MM.1S (cell line): ENCODE measurements around the gene ALKBH5.
A peak's percentile ranks its signal among the peaks of the same experiment; 100 is the strongest.

ENCODE experiments used
- DNase-seq: peaks from one replicate; pipeline ENCODE4 v3.0.0-alpha.2; 2015
- H2AFZ ChIP-seq: fragments of 300-600 bp; sonication (generic); 2 replicates; pipeline ENCODE4 v1.6.0; 2016; ENCODE audit warnings: antibody characterized with exemption, low read length
- H3F3A ChIP-seq: fragments of 300-600 bp; sonication (generic); 2 replicates; pipeline ENCODE4 v1.6.1; 2016; ENCODE audit warnings: mild to moderate bottlenecking, antibody characterized with exemption, low read length, moderate library complexity, mixed read lengths; ENCODE audit not compliant: insufficient read depth
- H3K27ac ChIP-seq: fragments of 300-600 bp; sonication (generic); 2 replicates; pipeline ENCODE4 v1.5.1; 2016; ENCODE audit warnings: mild to moderate bottlenecking, low read length
- H3K27me3 ChIP-seq: fragments of 300-600 bp; sonication (generic); replicated peaks from 2 replicates; pipeline ENCODE4 v1.6.0; 2016; ENCODE audit warnings: low read length; ENCODE audit not compliant: insufficient read depth
- H3K36me3 ChIP-seq: fragments of 300-600 bp; sonication (generic); replicated peaks from 2 replicates; pipeline ENCODE4 v1.6.1; 2016; ENCODE audit warnings: mild to moderate bottlenecking, low read length, mixed read lengths; ENCODE audit not compliant: insufficient read depth
- H3K4me1 ChIP-seq: fragments of 300-600 bp; sonication (generic); 2 replicates; pipeline ENCODE4 v1.6.1; 2016; ENCODE audit warnings: low read length, mixed read lengths
- H3K4me2 ChIP-seq: fragments of 300-600 bp; sonication (generic); 2 replicates; pipeline ENCODE4 v1.6.0; 2016; ENCODE audit warnings: low read depth, low read length
- H3K4me3 ChIP-seq: fragments of 300-600 bp; sonication (generic); 2 replicates; pipeline ENCODE4 v1.5.1; 2016; ENCODE audit warnings: low read length, mixed read lengths
- H3K79me2 ChIP-seq: fragments of 300-600 bp; sonication (generic); 2 replicates; pipeline ENCODE4 v1.6.1; 2016; ENCODE audit warnings: mixed run types, low read length, mixed read lengths
- H3K9ac ChIP-seq: fragments of 300-600 bp; sonication (generic); 2 replicates; pipeline ENCODE4 v1.6.1; 2016; ENCODE audit warnings: low read length, mixed read lengths
- H3K9me2 ChIP-seq: fragments of 300-600 bp; sonication (generic); replicated peaks from 2 replicates; pipeline ENCODE4 v1.6.1; 2016; ENCODE audit warnings: mild to moderate bottlenecking, low read length, mixed read lengths; ENCODE audit not compliant: insufficient read depth
- H3K9me3 ChIP-seq: fragments of 300-600 bp; sonication (generic); replicated peaks from 2 replicates; pipeline ENCODE4 v1.6.1; 2016; ENCODE audit warnings: mild to moderate bottlenecking, low read length, mixed read lengths; ENCODE audit not compliant: insufficient read depth
- H4K20me1 ChIP-seq: fragments of 300-600 bp; sonication (generic); 2 replicates; pipeline ENCODE4 v1.6.1; 2016; ENCODE audit warnings: mild to moderate bottlenecking, low read length, moderate library complexity, mixed read lengths; ENCODE audit not compliant: insufficient read depth
- CTCF ChIP-seq: fragments of 300-600 bp; sonication (generic); IDR thresholded peaks from 2 replicates; pipeline ENCODE4 v1.5.1; 2016; ENCODE audit warnings: antibody characterized with exemption, low read length, mixed read lengths
- EZH2 ChIP-seq: fragments of 300-600 bp; sonication (generic); optimal IDR thresholded peaks from 2 replicates; pipeline ENCODE3; 2017; ENCODE audit warnings: low read depth, mild to moderate bottlenecking, antibody characterized with exemption, low read length, mixed read lengths
- EZH2phosphoT487 ChIP-seq: fragments of 300-600 bp; sonication (generic); IDR thresholded peaks from 2 replicates; pipeline ENCODE4 v1.6.1; 2018; ENCODE audit warnings: antibody characterized with exemption, low read length

Gene ALKBH5

GRCh38 chr17:18143044-18143936 is 40.3 kb upstream of the ALKBH5 start:
- Histone ChIP-seq H3K79me2 (no peaks in the 10 kb centered on the region), H3F3A (no peaks in the 10 kb centered on the region), H3K4me1 (no peaks in the 10 kb centered on the region), H3K4me2 (no peak overlapping the region), H3K9me2 (no peaks in the 10 kb centered on the region), H3K36me3 (no peaks in the 10 kb centered on the region), H3K27ac (no peak overlapping the region), H3K9ac (no peak overlapping the region), H3K9me3 (no peaks in the 10 kb centered on the region), H4K20me1 (no peaks in the 10 kb centered on the region), H3K4me3 (no peak overlapping the region), H2AFZ (no peak overlapping the region), H3K27me3 (no peaks in the 10 kb centered on the region)
- no peak for TF ChIP-seq EZH2
- no peak for TF ChIP-seq EZH2phosphoT487
- peak; percentile 22; the same call in 1 of the 2 replicates for TF ChIP-seq CTCF
- DNase-seq, result no peak

- H3K27me3 ChIP-seq, result no peaks in the 10 kb centered on the region
- TF ChIP-seq EZH2phosphoT487 (no peak), CTCF (no peak), EZH2 (no peak)
- no peaks in the 10 kb centered on the region for H3K36me3 ChIP-seq
- no peaks in the 10 kb centered on the region for H3K4me1 ChIP-seq
- no peaks in the 10 kb centered on the region for H3K9me3 ChIP-seq
- H3K9ac ChIP-seq, result no peak overlapping the region
- H3K4me2 ChIP-seq, result no peak overlapping the region
- H3K79me2 ChIP-seq, result no peaks in the 10 kb centered on the region
- H3K27ac ChIP-seq, result no peak overlapping the region
- H2AFZ ChIP-seq, result no peak overlapping the region
- no peak for DNase-seq
- no peaks in the 10 kb centered on the region for H3F3A ChIP-seq
- H3K4me3 ChIP-seq, result no peak overlapping the region
- H3K9me2 ChIP-seq, result no peaks in the 10 kb centered on the region
- no peaks in the 10 kb centered on the region for H4K20me1 ChIP-seq
Observed at GRCh38 chr17:18144261-18144660, 39.4 kb upstream of the ALKBH5 start.

- no peak overlapping the region for H3K9ac ChIP-seq
- no peaks in the 10 kb centered on the region for H3K9me3 ChIP-seq
- H2AFZ ChIP-seq, result no peak overlapping the region
- no peaks in the 10 kb centered on the region for H3K9me2 ChIP-seq
- DNase-seq, result no peak
- no peaks in the 10 kb centered on the region for H3F3A ChIP-seq
- H3K27me3 ChIP-seq, result no peaks in the 10 kb centered on the region
- TF ChIP-seq EZH2 (no peak), CTCF (no peak), EZH2phosphoT487 (no peak)
- no peaks in the 10 kb centered on the region for H3K79me2 ChIP-seq
- no peak overlapping the region for H3K27ac ChIP-seq
- no peak overlapping the region for H3K4me2 ChIP-seq
- H3K4me1 ChIP-seq, result no peaks in the 10 kb centered on the region
- H3K36me3 ChIP-seq, result no peaks in the 10 kb centered on the region
- H4K20me1 ChIP-seq, result no peaks in the 10 kb centered on the region
- no peak overlapping the region for H3K4me3 ChIP-seq
Observed at GRCh38 chr17:18144855-18145254, 38.8 kb upstream of the ALKBH5 start.
